NT2/D1 (cell line): Measurements from ENCODE around the gene CORIN.

Source experiments
- YY1 ChIP-seq: IDR thresholded peaks from 2 replicates; pipeline ENCODE4 v1.6.1; 2011; ENCODE audit not compliant: insufficient read length, insufficient read depth
- ZNF274 ChIP-seq: IDR thresholded peaks from 2 replicates; pipeline ENCODE4 v1.6.1; 2011; ENCODE audit warnings: mild to moderate bottlenecking, low read depth, low read length

- TF ChIP-seq ZNF274 (no peak), YY1 (no peak)
Observed at GRCh38 chr4:47695260-47695659, 142.6 kb downstream of the CORIN start.
